DOHH2 (cell line): ENCODE measurements around the gene KCNIP2.

Experiments
- H3F3A ChIP-seq: fragments of 200-600 bp; sonication (generic), shearing (Covaris generic); 2 replicates; pipeline ENCODE4 v1.6.0; 2016; ENCODE audit warnings: antibody characterized with exemption, mild to moderate bottlenecking; ENCODE audit not compliant: control insufficient read depth, insufficient read depth
- H3K27ac ChIP-seq: fragments of 200-600 bp; sonication (generic); 2 replicates; pipeline ENCODE4 v1.5.1; 2014; ENCODE audit warnings: low read depth, mild to moderate bottlenecking, low read length, moderate library complexity
- H3K27me3 ChIP-seq: fragments of 200-600 bp; sonication (generic); 2 replicates; pipeline ENCODE4 v1.6.1; 2014; ENCODE audit warnings: mild to moderate bottlenecking, low read length, mixed read lengths; ENCODE audit not compliant: control insufficient read depth
- H3K36me3 ChIP-seq: fragments of 200-600 bp; sonication (generic); 2 replicates; pipeline ENCODE4 v1.6.1; 2014; ENCODE audit warnings: mild to moderate bottlenecking, low read length, moderate library complexity, mixed read lengths; ENCODE audit not compliant: control insufficient read depth
- H3K4me1 ChIP-seq: fragments of 200-600 bp; sonication (generic); 2 replicates; pipeline ENCODE4 v1.6.1; 2014; ENCODE audit warnings: mild to moderate bottlenecking, low read length, mixed read lengths; ENCODE audit not compliant: control insufficient read depth
- H3K4me2 ChIP-seq: fragments of 200-600 bp; sonication (generic); 2 replicates; pipeline ENCODE4 v1.6.0; 2014; ENCODE audit warnings: mild to moderate bottlenecking, low read length, moderate library complexity
- H3K4me3 ChIP-seq: fragments of 200-600 bp; sonication (generic); 2 replicates; pipeline ENCODE4 v1.5.1; 2014; ENCODE audit warnings: mild to moderate bottlenecking, low read length, mixed read lengths
- H3K79me2 ChIP-seq: fragments of 200-600 bp; sonication (generic); 2 replicates; pipeline ENCODE4 v1.6.1; 2014; ENCODE audit warnings: mild to moderate bottlenecking, low read length, mixed read lengths; ENCODE audit not compliant: control insufficient read depth
- H3K9me2 ChIP-seq: fragments of 200-600 bp; sonication (generic); replicated peaks from 2 replicates; pipeline ENCODE4 v1.6.1; 2014; ENCODE audit warnings: mild to moderate bottlenecking, low read length, mixed read lengths; ENCODE audit not compliant: control insufficient read depth
- H3K9me3 ChIP-seq: fragments of 200-600 bp; sonication (generic); 2 replicates; pipeline ENCODE4 v1.6.1; 2014; ENCODE audit warnings: antibody characterized with exemption, low read length, mixed read lengths; ENCODE audit not compliant: control insufficient read depth, insufficient read depth
- H4K20me1 ChIP-seq: fragments of 200-600 bp; sonication (generic); 2 replicates; pipeline ENCODE4 v1.6.0; 2014; ENCODE audit warnings: low read depth, mild to moderate bottlenecking, antibody characterized with exemption, low read length, moderate library complexity; ENCODE audit not compliant: control insufficient read depth, insufficient read depth
- EZH2phosphoT487 ChIP-seq: fragments of 200-600 bp; sonication (generic); IDR thresholded peaks from 2 replicates; pipeline ENCODE4 v1.6.1; 2017; ENCODE audit warnings: borderline replicate concordance, mild to moderate bottlenecking, antibody characterized with exemption, low read length, moderate library complexity, mixed read lengths
- TF ChIP-seq, protein P1 (sequence below): fragments of 200-600 bp; sonication (generic); IDR thresholded peaks from one replicate; pipeline ENCODE4 v1.5.1; 2014; ENCODE audit warnings: antibody characterized with exemption, mild to moderate bottlenecking, low read depth, low read length; ENCODE audit not compliant: poor library complexity, severe bottlenecking

KCNIP2 gene

DNA sequence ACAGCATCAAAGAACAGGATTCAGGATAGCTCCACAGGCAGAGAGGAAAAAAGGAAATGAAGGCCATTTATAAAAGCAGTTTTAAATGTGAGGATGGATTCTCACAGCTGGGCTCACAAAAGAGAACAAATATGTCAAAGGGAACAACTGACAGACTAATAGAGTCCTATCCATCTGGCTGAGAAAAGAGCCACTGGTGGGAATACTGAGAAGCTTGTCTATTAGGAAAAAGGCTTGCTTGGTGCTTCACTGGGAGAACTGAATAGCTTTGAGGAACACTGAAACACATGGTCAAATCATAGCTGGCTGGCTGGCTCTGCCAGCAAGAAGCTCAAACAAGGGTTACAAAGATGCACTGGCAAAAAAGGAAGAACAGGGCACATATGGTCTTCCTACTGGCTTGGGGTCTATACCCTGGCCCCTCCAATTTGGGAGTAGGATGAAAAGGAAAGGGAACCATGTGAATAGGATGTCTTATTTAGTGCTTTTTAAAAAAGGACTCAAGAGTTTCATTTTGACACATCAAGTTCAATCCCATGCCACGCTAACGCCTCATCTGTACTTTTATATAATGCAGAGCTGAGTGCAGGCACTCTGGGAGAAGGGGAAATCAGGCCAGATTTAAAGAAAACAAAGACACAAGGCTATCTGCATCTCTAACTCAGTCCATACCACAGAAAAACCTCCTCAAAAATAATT is 44.8 kb upstream of the KCNIP2 start:
- Histone ChIP-seq H3K9me2 (no peaks in the 10 kb centered on the region), H3K36me3 (peaks cover 3% of the 10 kb centered on the region; the same call in 1 of the 2 replicates), H3F3A (no peaks in the 10 kb centered on the region), H3K4me2 (no peak overlapping the region), H3K27ac (no peak overlapping the region), H3K9me3 (no peaks in the 10 kb centered on the region), H3K27me3 (no peaks in the 10 kb centered on the region), H3K4me1 (peaks cover 3% of the 10 kb centered on the region; the same call in 1 of the 2 replicates), H4K20me1 (no peaks in the 10 kb centered on the region), H3K4me3 (no peak overlapping the region), H3K79me2 (no peaks in the 10 kb centered on the region)
- TF ChIP-seq EZH2phosphoT487: no peak
- TF ChIP-seq, protein P1, sequence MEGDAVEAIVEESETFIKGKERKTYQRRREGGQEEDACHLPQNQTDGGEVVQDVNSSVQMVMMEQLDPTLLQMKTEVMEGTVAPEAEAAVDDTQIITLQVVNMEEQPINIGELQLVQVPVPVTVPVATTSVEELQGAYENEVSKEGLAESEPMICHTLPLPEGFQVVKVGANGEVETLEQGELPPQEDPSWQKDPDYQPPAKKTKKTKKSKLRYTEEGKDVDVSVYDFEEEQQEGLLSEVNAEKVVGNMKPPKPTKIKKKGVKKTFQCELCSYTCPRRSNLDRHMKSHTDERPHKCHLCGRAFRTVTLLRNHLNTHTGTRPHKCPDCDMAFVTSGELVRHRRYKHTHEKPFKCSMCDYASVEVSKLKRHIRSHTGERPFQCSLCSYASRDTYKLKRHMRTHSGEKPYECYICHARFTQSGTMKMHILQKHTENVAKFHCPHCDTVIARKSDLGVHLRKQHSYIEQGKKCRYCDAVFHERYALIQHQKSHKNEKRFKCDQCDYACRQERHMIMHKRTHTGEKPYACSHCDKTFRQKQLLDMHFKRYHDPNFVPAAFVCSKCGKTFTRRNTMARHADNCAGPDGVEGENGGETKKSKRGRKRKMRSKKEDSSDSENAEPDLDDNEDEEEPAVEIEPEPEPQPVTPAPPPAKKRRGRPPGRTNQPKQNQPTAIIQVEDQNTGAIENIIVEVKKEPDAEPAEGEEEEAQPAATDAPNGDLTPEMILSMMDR: no peak

GRCh38 chr10:101887775-101888174 is 44.2 kb upstream of the KCNIP2 start:
- no peaks in the 10 kb centered on the region for H3K27me3 ChIP-seq
- no peak overlapping the region for H3K4me3 ChIP-seq
- no peak overlapping the region for H3K4me2 ChIP-seq
- TF ChIP-seq EZH2phosphoT487: no peak
- TF ChIP-seq, protein P1: no peak
- H3K9me3 ChIP-seq: no peaks in the 10 kb centered on the region
- H3K4me1 ChIP-seq: peaks cover 3% of the 10 kb centered on the region; the same call in 1 of the 2 replicates
- peaks cover 3% of the 10 kb centered on the region; the same call in 1 of the 2 replicates for H3K36me3 ChIP-seq
- no peaks in the 10 kb centered on the region for H3F3A ChIP-seq
- H3K79me2 ChIP-seq: no peaks in the 10 kb centered on the region
- no peak overlapping the region for H3K27ac ChIP-seq
- H3K9me2 ChIP-seq: no peaks in the 10 kb centered on the region
- no peaks in the 10 kb centered on the region for H4K20me1 ChIP-seq

- TF ChIP-seq, protein P1: no peak
- no peak for TF ChIP-seq EZH2phosphoT487
- H4K20me1 ChIP-seq: no peaks in the 10 kb centered on the region
- H3K27me3 ChIP-seq: no peaks in the 10 kb centered on the region
- H3K4me2 ChIP-seq: no peak overlapping the region
- H3K27ac ChIP-seq: no peak overlapping the region
- H3K9me3 ChIP-seq: no peaks in the 10 kb centered on the region
- no peaks in the 10 kb centered on the region for H3K79me2 ChIP-seq
- no peaks in the 10 kb centered on the region for H3K9me2 ChIP-seq
- H3K36me3 ChIP-seq: peaks cover 3% of the 10 kb centered on the region; the same call in 1 of the 2 replicates
- no peaks in the 10 kb centered on the region for H3F3A ChIP-seq
- no peak overlapping the region for H3K4me3 ChIP-seq
- peaks cover 3% of the 10 kb centered on the region; the same call in 1 of the 2 replicates for H3K4me1 ChIP-seq
These were observed 43.1 kb upstream of the KCNIP2 start for GRCh38 chr10:101886521-101887312.
